IPS-11a (cell line): Measurements from ENCODE around the gene GNAT2.

Experiments used
- H3K4me3 ChIP-seq: one replicate; pipeline ENCODE4 v1.5.1; 2013; ENCODE audit warnings: low read depth, low read length, control low read depth

The GNAT2 gene

GRCh38 chr1:109613361-109614147 is 5.9 kb downstream of the GNAT2 start:
- H3K4me3 ChIP-seq = no peak overlapping the region

- H3K4me3 ChIP-seq = no peak overlapping the region
Measured at GRCh38 chr1:109611308-109611990, 8.0 kb downstream of the GNAT2 start.

- H3K4me3 ChIP-seq = no peak overlapping the region
Measured at GRCh38 chr1:109610609-109611307, 8.7 kb downstream of the GNAT2 start.

- H3K4me3 ChIP-seq = no peak overlapping the region
Measured at GRCh38 chr1:109609881-109610280, 9.5 kb downstream of the GNAT2 start.

GRCh38 chr1:109605381-109605780 is 14.0 kb downstream of the GNAT2 start:
- H3K4me3 ChIP-seq = no peak overlapping the region

GRCh38 chr1:109603229-109603628 is 16.2 kb downstream of the GNAT2 start:
- no peak overlapping the region for H3K4me3 ChIP-seq

GRCh38 chr1:109598655-109599054 is 20.8 kb downstream of the GNAT2 start:
- H3K4me3 ChIP-seq = no peak overlapping the region

- no peak overlapping the region for H3K4me3 ChIP-seq
Measured at GRCh38 chr1:109598156-109598555, 21.3 kb downstream of the GNAT2 start.

- H3K4me3 ChIP-seq = no peak overlapping the region
Measured at GRCh38 chr1:109595531-109595930, 23.9 kb downstream of the GNAT2 start.

GRCh38 chr1:109592916-109593315 is 26.5 kb downstream of the GNAT2 start:
- H3K4me3 ChIP-seq = no peak overlapping the region

GRCh38 chr1:109589679-109590078 is 29.7 kb downstream of the GNAT2 start:
- no peak overlapping the region for H3K4me3 ChIP-seq

- H3K4me3 ChIP-seq = no peak overlapping the region
Measured at GRCh38 chr1:109589177-109589576, 30.2 kb downstream of the GNAT2 start.

GRCh38 chr1:109586055-109586454 is 33.4 kb downstream of the GNAT2 start:
- no peak overlapping the region for H3K4me3 ChIP-seq

- H3K4me3 ChIP-seq = no peak overlapping the region
Measured at GRCh38 chr1:109584766-109585165, 34.6 kb downstream of the GNAT2 start.

- no peak overlapping the region for H3K4me3 ChIP-seq
Measured at GRCh38 chr1:109582021-109582420, 37.4 kb downstream of the GNAT2 start.

GRCh38 chr1:109579491-109579890 is 39.9 kb downstream of the GNAT2 start:
- no peak overlapping the region for H3K4me3 ChIP-seq

- no peak overlapping the region for H3K4me3 ChIP-seq
Measured at GRCh38 chr1:109578947-109579443, 40.4 kb downstream of the GNAT2 start.

- no peak overlapping the region for H3K4me3 ChIP-seq
Measured at GRCh38 chr1:109573785-109574184, 45.6 kb downstream of the GNAT2 start.

- no peak overlapping the region for H3K4me3 ChIP-seq
Measured at GRCh38 chr1:109570414-109570813, 49.0 kb downstream of the GNAT2 start.

- no peak overlapping the region for H3K4me3 ChIP-seq
Measured at GRCh38 chr1:109569323-109569722, 50.1 kb downstream of the GNAT2 start.

GRCh38 chr1:109567877-109568672 is 51.3 kb downstream of the GNAT2 start:
- no peak overlapping the region for H3K4me3 ChIP-seq
